BE2C (cell line): ENCODE data around the gene EGF.

Source experiments
- DNase-seq: peaks from one replicate; pipeline ENCODE4 v3.0.0-alpha.2; 2020
- H3K27me3 ChIP-seq: fragments of 250-450 bp; sonication (Bioruptor Pico); 2 replicates; pipeline ENCODE4 v1.5.1; 2020; ENCODE audit warnings: mild to moderate bottlenecking
- H3K36me3 ChIP-seq: fragments of 250-450 bp; sonication (Bioruptor Pico); 2 replicates; pipeline ENCODE4 v1.5.1; 2020; ENCODE audit warnings: mild to moderate bottlenecking
- H3K4me1 ChIP-seq: fragments of 250-450 bp; sonication (Bioruptor Pico); 2 replicates; pipeline ENCODE4 v1.5.1; 2020
- H3K4me3 ChIP-seq: 2 replicates; pipeline ENCODE4 v1.5.1; 2011; ENCODE audit warnings: low read depth, low read length
- H3K9me3 ChIP-seq: fragments of 250-450 bp; sonication (Bioruptor Pico); 2 replicates; pipeline ENCODE4 v1.5.1; 2020
- CTCF ChIP-seq: IDR thresholded peaks from 2 replicates; pipeline ENCODE4 v1.5.1; 2012; ENCODE audit warnings: mild to moderate bottlenecking, low read depth, low read length

EGF gene

GRCh38 chr4:110055158-110055768 is 142.6 kb downstream of the EGF start:
- H3K27me3 ChIP-seq, result no peaks in the 10 kb centered on the region
- no peaks in the 10 kb centered on the region; the same call in 1 of the 2 replicates for H3K4me1 ChIP-seq
- TF ChIP-seq CTCF, result no peak
- H3K9me3 ChIP-seq, result no peaks in the 10 kb centered on the region
- peaks cover 4% of the 10 kb centered on the region for H3K36me3 ChIP-seq
- no peak overlapping the region for H3K4me3 ChIP-seq
- no peak for DNase-seq

GRCh38 chr4:110058677-110059076 is 146.0 kb downstream of the EGF start:
- H3K27me3 ChIP-seq, result no peaks in the 10 kb centered on the region
- DNase-seq, result no peak
- H3K36me3 ChIP-seq, result no peaks in the 10 kb centered on the region; the same call in 1 of the 2 replicates
- H3K4me1 ChIP-seq, result no peaks in the 10 kb centered on the region
- no peaks in the 10 kb centered on the region for H3K9me3 ChIP-seq
- TF ChIP-seq CTCF, result no peak
- H3K4me3 ChIP-seq, result no peak overlapping the region

GRCh38 chr4:110059556-110060191 is 147.0 kb downstream of the EGF start:
- no peak for DNase-seq
- TF ChIP-seq CTCF, result no peak
- no peaks in the 10 kb centered on the region for H3K27me3 ChIP-seq
- no peak overlapping the region for H3K4me3 ChIP-seq
- peaks cover 2% of the 10 kb centered on the region; the same call in 1 of the 2 replicates for H3K4me1 ChIP-seq
- H3K9me3 ChIP-seq, result no peaks in the 10 kb centered on the region
- H3K36me3 ChIP-seq, result no peaks in the 10 kb centered on the region; the same call in 1 of the 2 replicates

- TF ChIP-seq CTCF, result no peak
- Histone ChIP-seq H3K4me3 (no peak overlapping the region), H3K36me3 (no peaks in the 10 kb centered on the region; the same call in 1 of the 2 replicates), H3K4me1 (peaks cover 2% of the 10 kb centered on the region), H3K9me3 (no peaks in the 10 kb centered on the region), H3K27me3 (no peaks in the 10 kb centered on the region)
- no peak for DNase-seq
These were observed 148.4 kb downstream of the EGF start for GRCh38 chr4:110061076-110061475.
